Neuronal stem cell (in vitro differentiated cells): ENCODE measurements around the gene PTPRR.

Experiments
- DNase-seq: peaks from one replicate; pipeline ENCODE4 v3.0.0-alpha.2; 2013; ENCODE audit warnings: low spot score
- H2AFZ ChIP-seq: one replicate; pipeline ENCODE4 v1.6.1; 2013; ENCODE audit warnings: mild to moderate bottlenecking, low read length, inconsistent platforms
- H2AK5ac ChIP-seq: 2 replicates; pipeline ENCODE4 v1.6.1; 2013; ENCODE audit warnings: low read depth, mild to moderate bottlenecking, inconsistent platforms, low read length, moderate library complexity, mixed read lengths
- H2BK120ac ChIP-seq: 2 replicates; pipeline ENCODE4 v1.6.1; 2013; ENCODE audit warnings: low read depth, mild to moderate bottlenecking, inconsistent platforms, low read length, moderate library complexity, mixed read lengths
- H2BK12ac ChIP-seq: one replicate; pipeline ENCODE4 v1.6.1; 2013; ENCODE audit warnings: low read length, inconsistent platforms
- H2BK15ac ChIP-seq: 2 replicates; pipeline ENCODE4 v1.6.1; 2013; ENCODE audit warnings: mild to moderate bottlenecking, low read length, inconsistent platforms, mixed read lengths
- H2BK5ac ChIP-seq: one replicate; pipeline ENCODE4 v1.6.1; 2013; ENCODE audit warnings: inconsistent platforms, mild to moderate bottlenecking, low read length, moderate library complexity
- H3K14ac ChIP-seq: one replicate; pipeline ENCODE4 v1.6.1; 2013; ENCODE audit warnings: low read length, inconsistent platforms
- H3K18ac ChIP-seq: 2 replicates; pipeline ENCODE4 v1.6.1; 2013; ENCODE audit warnings: low read length, inconsistent platforms
- H3K23ac ChIP-seq: 2 replicates; pipeline ENCODE4 v1.6.1; 2013; ENCODE audit warnings: low read depth, mild to moderate bottlenecking, mixed read lengths, low read length, inconsistent platforms; ENCODE audit not compliant: poor library complexity
- H3K27ac ChIP-seq: replicated peaks from 3 replicates; pipeline ENCODE4 v1.5.1; 2013; ENCODE audit warnings: low read length, inconsistent platforms
- H3K27me3 ChIP-seq, 3 experiments: 2 replicates each; pipeline ENCODE4 v1.6.1; 2013; ENCODE audit warnings: low read length in 3 of 3, mild to moderate bottlenecking in 2 of 3, inconsistent platforms in 1 of 3, low read depth in 1 of 3, mixed read lengths in 1 of 3, moderate library complexity in 1 of 3; ENCODE audit not compliant: control insufficient read depth in 3 of 3, insufficient read depth in 3 of 3
- H3K36me3 ChIP-seq, 2 donors: replicated peaks in 1 of 2; 2 replicates each; pipeline ENCODE4 v1.6.1; 2013; ENCODE audit warnings: low read length in 2 of 2; ENCODE audit not compliant: control insufficient read depth in 2 of 2, insufficient read depth in 2 of 2
- H3K4ac ChIP-seq: 2 replicates; pipeline ENCODE4 v1.6.1; 2013; ENCODE audit warnings: inconsistent platforms, mild to moderate bottlenecking, low read length, moderate library complexity
- H3K4me1 ChIP-seq, 2 donors: 1 replicate in 1 of 2; 2 replicates in 1 of 2; pipeline ENCODE4 v1.6.1; 2013; ENCODE audit warnings: low read length in 2 of 2, low read depth in 1 of 2; ENCODE audit not compliant: control insufficient read depth in 2 of 2, insufficient read depth in 1 of 2
- H3K4me2 ChIP-seq: one replicate; pipeline ENCODE4 v1.6.1; 2013; ENCODE audit warnings: mild to moderate bottlenecking, low read length, inconsistent platforms; ENCODE audit not compliant: insufficient read depth, poor library complexity, severe bottlenecking
- H3K4me3 ChIP-seq, 2 donors: 2 replicates each; pipeline ENCODE4 v1.5.1; 2013; ENCODE audit warnings: low read length in 2 of 2, mild to moderate bottlenecking in 2 of 2, inconsistent platforms in 1 of 2, moderate library complexity in 1 of 2
- H3K79me1 ChIP-seq: one replicate; pipeline ENCODE4 v1.6.1; 2013; ENCODE audit warnings: low read depth, mild to moderate bottlenecking, inconsistent platforms, low read length, moderate library complexity
- H3K9ac ChIP-seq: one replicate; pipeline ENCODE4 v1.6.1; 2013; ENCODE audit warnings: mild to moderate bottlenecking, low read depth, low read length, inconsistent platforms; ENCODE audit not compliant: poor library complexity
- H3K9me3 ChIP-seq, 2 donors: replicated peaks in 1 of 2; 2 replicates each; pipeline versions ENCODE3 to v1.6.1; 2013; ENCODE audit warnings: low read length in 2 of 2, mild to moderate bottlenecking in 2 of 2, inconsistent platforms in 1 of 2, low read depth in 1 of 2, mixed read lengths in 1 of 2, moderate library complexity in 1 of 2; ENCODE audit not compliant: control insufficient read depth in 2 of 2, insufficient read depth in 1 of 2
- H4K8ac ChIP-seq: one replicate; pipeline ENCODE4 v1.6.1; 2013; ENCODE audit warnings: low read depth, mild to moderate bottlenecking, inconsistent platforms, low read length, moderate library complexity
- H4K91ac ChIP-seq: one replicate; pipeline ENCODE4 v1.6.1; 2013; ENCODE audit warnings: low read length, low read depth, mild to moderate bottlenecking, inconsistent platforms; ENCODE audit not compliant: poor library complexity
- WGBS, 2 donors: extraction: QIAGEN DNeasy Blood & Tissue Kit; methylation state at CpG; one replicate each; pipeline ENCODE4 v1.1.7; 2013; ENCODE audit warnings: missing lambda C conversion rate in 2 of 2, mixed read lengths in 1 of 2; ENCODE audit not compliant: insufficient read length in 2 of 2, insufficient replicate concordance in 1 of 2; ENCODE audit errors: extremely low coverage in 2 of 2; 5-methylcytosine and 5-hydroxymethylcytosine counted together

PTPRR gene

DNA sequence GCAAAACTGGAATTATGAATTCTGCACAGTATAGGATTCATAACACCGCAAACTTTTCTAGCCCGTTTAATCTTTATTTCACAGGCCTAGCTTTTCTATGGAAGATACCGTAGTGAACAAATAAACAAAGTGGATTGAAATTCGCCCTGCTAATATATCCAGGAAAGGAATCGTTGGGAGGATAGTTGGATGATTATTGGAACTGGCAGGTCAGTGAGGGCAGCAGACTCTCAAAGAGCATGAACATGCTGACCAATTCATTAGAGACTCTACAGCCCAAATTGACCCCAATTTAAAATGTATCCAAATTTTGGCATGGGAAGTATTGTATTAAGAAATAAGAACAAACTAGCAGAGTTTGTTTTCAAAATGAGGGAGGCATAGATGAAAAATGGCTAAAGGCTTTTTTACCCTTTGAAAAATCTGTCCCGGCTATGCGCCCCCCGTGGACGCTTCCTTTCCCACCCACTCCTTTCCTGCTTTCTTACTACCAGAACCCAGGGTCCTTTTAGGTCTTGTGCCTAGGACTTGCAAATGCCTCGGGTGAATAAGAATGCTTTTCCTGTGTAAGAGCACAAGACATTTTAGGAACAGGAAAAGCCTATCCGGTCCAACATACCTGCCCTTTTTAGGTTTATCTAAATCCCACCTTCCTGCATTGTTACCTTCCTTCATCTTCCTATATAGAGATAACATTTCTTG is 198.7 kb downstream of the PTPRR start:
- Histone ChIP-seq H3K14ac (no peak overlapping the region), H3K36me3 (no peaks in the 10 kb centered on the region), H2BK5ac (no peak overlapping the region), H2BK12ac (no peak overlapping the region), H2BK120ac (no peak overlapping the region), H2AFZ (no peak overlapping the region), H4K8ac (no peak overlapping the region), H3K27me3 (no peaks in the 10 kb centered on the region), H3K4ac (no peak overlapping the region), H3K9ac (no peak overlapping the region), H2BK15ac (no peak overlapping the region), H4K91ac (no peak overlapping the region), H3K27ac (no peak overlapping the region), H3K23ac (no peak overlapping the region), H3K4me2 (no peak overlapping the region), H3K18ac (no peak overlapping the region), H3K4me1 (peaks cover 0 to 1% of the 10 kb centered on the region in 2 donors), H3K9me3 (no peaks in the 10 kb centered on the region), H2AK5ac (no peak overlapping the region), H3K4me3 (no peak overlapping the region), H3K79me1 (no peaks in the 10 kb centered on the region)
- DNase-seq: no peak
- no CpG with 5 or more reads among the region's 11 CpGs for WGBS, 2 donors

DNA sequence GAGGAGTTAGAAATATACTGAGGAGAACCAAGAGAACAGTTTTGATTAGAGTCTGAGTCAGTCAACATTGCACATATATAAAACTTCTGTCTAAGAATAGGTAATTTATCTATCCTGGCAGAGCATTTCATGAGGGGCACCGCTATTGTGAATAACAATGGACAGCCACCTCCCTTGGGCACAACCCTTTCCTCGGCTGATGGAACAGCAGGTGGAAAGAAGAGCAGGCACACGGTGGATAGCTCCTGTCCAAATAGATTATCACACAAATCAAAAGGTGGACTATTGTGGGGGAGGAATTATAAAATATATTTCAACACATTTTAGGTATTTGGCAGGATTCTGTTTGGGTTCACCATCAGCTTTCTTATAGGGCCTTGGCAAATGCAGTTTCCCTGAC is 199.3 kb downstream of the PTPRR start:
- H2BK120ac ChIP-seq: no peak overlapping the region
- H3K18ac ChIP-seq: no peak overlapping the region
- H3K36me3 ChIP-seq: no peaks in the 10 kb centered on the region
- no peak overlapping the region for H3K9ac ChIP-seq
- H2BK12ac ChIP-seq: no peak overlapping the region
- H3K4me1 ChIP-seq: peaks cover 0 to 1% of the 10 kb centered on the region in 2 donors
- H2AFZ ChIP-seq: no peak overlapping the region
- no peak overlapping the region for H2AK5ac ChIP-seq
- H3K4me3 ChIP-seq: no peak overlapping the region
- no peak overlapping the region for H2BK15ac ChIP-seq
- H4K91ac ChIP-seq: no peak overlapping the region
- H3K4ac ChIP-seq: no peak overlapping the region
- WGBS, 2 donors: no CpG with 5 or more reads among the region's 3 CpGs
- no peak overlapping the region for H4K8ac ChIP-seq
- H3K79me1 ChIP-seq: no peaks in the 10 kb centered on the region
- no peak overlapping the region for H3K14ac ChIP-seq
- no peak overlapping the region for H3K27ac ChIP-seq
- DNase-seq: no peak
- H3K9me3 ChIP-seq: no peaks in the 10 kb centered on the region
- no peak overlapping the region for H3K4me2 ChIP-seq
- no peak overlapping the region for H2BK5ac ChIP-seq
- H3K27me3 ChIP-seq: no peaks in the 10 kb centered on the region
- no peak overlapping the region for H3K23ac ChIP-seq

DNA sequence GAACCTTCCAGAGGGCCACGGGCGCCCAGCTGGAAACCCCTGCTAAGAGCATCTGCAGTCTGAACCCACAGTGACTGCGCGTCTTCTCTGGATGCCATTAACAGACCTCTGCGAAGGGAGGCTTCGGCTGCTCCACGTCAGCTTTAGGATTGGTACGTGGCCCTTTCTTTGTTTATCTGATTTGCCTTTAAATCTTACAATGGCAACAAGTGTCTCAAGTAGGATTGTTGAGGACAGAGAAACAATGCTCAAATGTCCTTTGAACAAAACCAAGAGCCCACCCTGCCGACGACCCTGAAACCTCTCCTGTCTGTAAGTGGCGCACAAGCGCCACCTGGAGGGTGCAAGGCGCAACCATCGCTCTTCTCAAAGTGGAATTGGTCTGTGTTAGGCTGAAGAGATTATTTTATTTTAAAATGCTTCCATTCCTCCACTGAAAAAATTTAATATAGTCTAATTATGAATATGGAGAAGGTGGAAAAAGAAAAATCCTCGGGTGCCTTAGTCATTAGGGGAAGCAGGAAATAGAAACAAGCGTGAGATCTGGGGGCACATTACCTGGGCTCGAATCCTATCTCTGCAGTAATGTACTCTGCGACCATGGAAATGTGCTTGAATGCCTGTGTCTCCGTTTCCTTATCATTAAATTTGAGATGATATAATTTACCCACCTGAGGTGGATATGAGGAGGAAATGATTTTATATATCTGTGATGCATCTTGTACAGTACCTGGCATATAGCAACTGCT is 200.7 kb downstream of the PTPRR start:
- no peaks in the 10 kb centered on the region for H3K27me3 ChIP-seq
- no peak overlapping the region for H3K14ac ChIP-seq
- no peak overlapping the region for H3K4me3 ChIP-seq
- no peak overlapping the region for H3K27ac ChIP-seq
- H4K8ac ChIP-seq: no peak overlapping the region
- peak; percentile 70 for DNase-seq
- H2AFZ ChIP-seq: peak overlapping the region; percentile 77
- no peak overlapping the region for H3K9ac ChIP-seq
- H2BK120ac ChIP-seq: no peak overlapping the region
- H3K9me3 ChIP-seq: no peaks in the 10 kb centered on the region
- H2AK5ac ChIP-seq: no peak overlapping the region
- H3K4me2 ChIP-seq: peak overlapping the region; percentile 41
- H3K4me1 ChIP-seq: peaks cover 0 to 1% of the 10 kb centered on the region in 2 donors
- H3K36me3 ChIP-seq: no peaks in the 10 kb centered on the region
- WGBS, 2 donors: no CpG with 5 or more reads among the region's 19 CpGs
- no peak overlapping the region for H3K23ac ChIP-seq
- no peak overlapping the region for H2BK15ac ChIP-seq
- H3K4ac ChIP-seq: no peak overlapping the region
- H2BK12ac ChIP-seq: no peak overlapping the region
- no peak overlapping the region for H4K91ac ChIP-seq
- no peak overlapping the region for H3K18ac ChIP-seq
- no peak overlapping the region for H2BK5ac ChIP-seq
- no peaks in the 10 kb centered on the region for H3K79me1 ChIP-seq

DNA sequence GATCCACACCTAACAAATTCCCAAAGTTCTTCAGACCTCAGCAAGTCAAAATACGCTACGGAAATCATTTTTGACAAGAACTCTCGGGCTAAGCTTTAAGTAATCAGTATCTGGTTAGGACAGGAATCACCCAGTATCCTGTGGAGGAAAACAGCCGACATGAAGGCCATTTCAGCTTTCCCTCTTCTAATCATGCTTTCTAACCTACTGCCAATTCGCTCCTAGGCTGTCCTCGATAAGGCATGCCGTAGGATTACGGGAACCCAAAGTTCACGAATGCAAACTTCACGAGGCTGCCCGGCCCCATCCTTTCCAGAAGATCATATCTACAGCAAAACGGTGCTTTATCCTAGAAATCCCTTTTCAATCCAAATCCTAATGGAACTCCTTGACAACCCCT is 201.5 kb downstream of the PTPRR start:
- Histone ChIP-seq H3K23ac (no peak overlapping the region), H3K9ac (no peak overlapping the region), H3K14ac (no peak overlapping the region), H3K18ac (no peak overlapping the region), H2BK12ac (no peak overlapping the region), H3K27me3 (no peaks in the 10 kb centered on the region), H3K4me3 (no peak overlapping the region), H3K4me2 (no peak overlapping the region), H3K27ac (no peak overlapping the region), H4K91ac (no peak overlapping the region), H3K79me1 (no peaks in the 10 kb centered on the region), H3K9me3 (no peaks in the 10 kb centered on the region), H2BK120ac (no peak overlapping the region), H3K36me3 (no peaks in the 10 kb centered on the region), H3K4ac (no peak overlapping the region), H3K4me1 (peaks cover 0 to 1% of the 10 kb centered on the region in 2 donors), H4K8ac (no peak overlapping the region), H2BK15ac (no peak overlapping the region), H2AFZ (peak overlapping the region; percentile 30), H2AK5ac (no peak overlapping the region), H2BK5ac (no peak overlapping the region)
- no CpG with 5 or more reads among the region's 12 CpGs for WGBS, 2 donors
- DNase-seq: no peak
